Thyroid gland (tissue), 4 donors: ENCODE data around the gene SNAPIN. TPM values are rescaled to one million over a fixed set of nuclear protein-coding genes. Genes with fewer than 3 reads are reported as not detected.

Experiments
- DNase-seq, 2 donors: peaks; one replicate each; pipeline ENCODE4 v3.0.0-alpha.2; 2019
- H3K27ac ChIP-seq, 3 donors: fragments of 200-600 bp; sonication (generic); 1 replicate in 2 of 3; 2 replicates in 1 of 3; pipeline ENCODE4 v1.5.1; 2016 to 2019; ENCODE audit warnings: mild to moderate bottlenecking in 1 of 3, moderate library complexity in 1 of 3
- H3K27me3 ChIP-seq: fragments of 200-600 bp; sonication (generic); one replicate; pipeline ENCODE4 v1.5.1; 2019
- H3K36me3 ChIP-seq, 2 donors: fragments of 200-600 bp; sonication (generic); one replicate each; pipeline ENCODE4 v1.5.1; 2016 to 2019
- H3K4me1 ChIP-seq, 2 donors: fragments of 200-600 bp; sonication (generic); one replicate each; pipeline ENCODE4 v1.5.1; 2017 to 2019
- H3K4me3 ChIP-seq, 3 donors: fragments of 200-600 bp; sonication (generic); replicated peaks in 1 of 3; 1 replicate in 2 of 3; 2 replicates in 1 of 3; pipeline ENCODE4 v1.5.1; 2016; ENCODE audit warnings: mild to moderate bottlenecking in 1 of 3
- H3K9me3 ChIP-seq: fragments of 200-600 bp; sonication (generic); one replicate; pipeline ENCODE4 v1.5.1; 2017
- POLR2A ChIP-seq, 2 donors: fragments of 450-650 bp; IDR thresholded peaks; one replicate each; pipeline ENCODE4 v1.6.1; 2017; ENCODE audit warnings: antibody characterized with exemption in 2 of 2, mild to moderate bottlenecking in 2 of 2, moderate library complexity in 1 of 2
- WGBS, 2 donors: methylation state at CpG; one replicate each; pipeline ENCODE4 v1.1.5; 2017; 5-methylcytosine and 5-hydroxymethylcytosine counted together
- intact Hi-C: fragments of 100-400 bp; cut with DNase I; formaldehyde crosslinking; loops from one replicate; pipeline ENCODE4 v1.15.1; 2023
- total RNA-seq, 4 donors: library from RNA; depleted of rRNA; stranded (reverse); fragments of >200 nt; gene quantifications; one replicate each; pipeline ENCODE4 v1.2.3, GENCODE V29; 2016
- TF ChIP-seq, protein P1 (sequence below), 6 experiments: fragments of 200-600 bp in 3 of 6; fragments of 450-650 bp in 3 of 6; sonication (generic) in 3 of 6; IDR thresholded peaks; one replicate each; pipeline ENCODE4 v1.5.1; 2016 to 2019; ENCODE audit warnings: antibody characterized with exemption in 6 of 6, mild to moderate bottlenecking in 2 of 6, inconsistent platforms in 1 of 6, moderate library complexity in 1 of 6

Gene SNAPIN
- total RNA-seq, 4 donors from 2014 or later = 52.0 to 71.9 (median 63.9) TPM

DNA sequence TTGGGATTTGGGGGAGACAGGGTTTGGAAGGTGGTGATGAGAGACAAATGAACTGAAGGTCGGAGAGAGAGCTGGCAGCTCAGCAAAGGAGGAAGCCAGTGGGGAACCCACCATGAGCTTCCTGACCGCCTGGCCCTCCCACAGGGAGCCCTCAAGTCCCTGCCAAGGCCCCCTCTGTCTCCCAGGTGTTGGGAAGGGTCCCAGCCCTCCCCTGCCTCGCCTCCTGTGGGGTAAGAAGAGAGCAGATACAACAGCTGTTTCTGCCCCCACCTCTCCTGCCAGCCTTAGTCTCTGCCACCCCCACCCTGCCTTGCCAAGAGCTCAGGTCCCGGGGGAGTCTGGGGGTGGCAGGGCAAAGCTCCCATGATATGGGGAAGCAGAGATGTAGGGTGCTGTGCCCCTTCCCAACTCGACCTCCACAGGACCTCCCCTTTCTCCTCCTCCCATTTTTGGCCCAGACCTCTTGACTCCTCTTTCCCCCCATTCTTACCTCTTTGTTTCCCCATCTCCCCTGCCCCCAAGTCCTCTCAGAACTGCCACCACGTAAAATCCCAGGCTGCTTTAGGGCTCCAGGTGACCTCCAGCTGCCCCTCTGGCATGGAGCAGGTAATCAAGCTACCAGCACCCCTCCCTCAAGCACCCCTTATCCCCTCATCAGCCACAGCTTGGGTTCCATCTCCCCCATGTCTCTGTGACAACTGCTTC lies 29.7 kb upstream of the SNAPIN start:
- WGBS, 2 donors = 86 to 87% methylated on average over 5 to 6 of the region's 6 CpGs
- peaks cover 0 to 2% of the 10 kb centered on the region in 2 donors for H3K36me3 ChIP-seq
- H3K27ac ChIP-seq = peak overlapping the region; percentile 96 to 99 (median 96)
- no peak overlapping the region for H3K4me3 ChIP-seq
- H3K27me3 ChIP-seq = no peaks in the 10 kb centered on the region
- TF ChIP-seq, protein P1, sequence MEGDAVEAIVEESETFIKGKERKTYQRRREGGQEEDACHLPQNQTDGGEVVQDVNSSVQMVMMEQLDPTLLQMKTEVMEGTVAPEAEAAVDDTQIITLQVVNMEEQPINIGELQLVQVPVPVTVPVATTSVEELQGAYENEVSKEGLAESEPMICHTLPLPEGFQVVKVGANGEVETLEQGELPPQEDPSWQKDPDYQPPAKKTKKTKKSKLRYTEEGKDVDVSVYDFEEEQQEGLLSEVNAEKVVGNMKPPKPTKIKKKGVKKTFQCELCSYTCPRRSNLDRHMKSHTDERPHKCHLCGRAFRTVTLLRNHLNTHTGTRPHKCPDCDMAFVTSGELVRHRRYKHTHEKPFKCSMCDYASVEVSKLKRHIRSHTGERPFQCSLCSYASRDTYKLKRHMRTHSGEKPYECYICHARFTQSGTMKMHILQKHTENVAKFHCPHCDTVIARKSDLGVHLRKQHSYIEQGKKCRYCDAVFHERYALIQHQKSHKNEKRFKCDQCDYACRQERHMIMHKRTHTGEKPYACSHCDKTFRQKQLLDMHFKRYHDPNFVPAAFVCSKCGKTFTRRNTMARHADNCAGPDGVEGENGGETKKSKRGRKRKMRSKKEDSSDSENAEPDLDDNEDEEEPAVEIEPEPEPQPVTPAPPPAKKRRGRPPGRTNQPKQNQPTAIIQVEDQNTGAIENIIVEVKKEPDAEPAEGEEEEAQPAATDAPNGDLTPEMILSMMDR (IDR thresholded peaks at IDR 0.05) = no peak
- TF ChIP-seq POLR2A (IDR thresholded peaks at IDR 0.05) = no peak
- intact Hi-C loops = no loop called here
- peaks cover 56 to 70% of the 10 kb centered on the region in 2 donors for H3K4me1 ChIP-seq
- no peak for DNase-seq
- H3K9me3 ChIP-seq = no peaks in the 10 kb centered on the region

DNA sequence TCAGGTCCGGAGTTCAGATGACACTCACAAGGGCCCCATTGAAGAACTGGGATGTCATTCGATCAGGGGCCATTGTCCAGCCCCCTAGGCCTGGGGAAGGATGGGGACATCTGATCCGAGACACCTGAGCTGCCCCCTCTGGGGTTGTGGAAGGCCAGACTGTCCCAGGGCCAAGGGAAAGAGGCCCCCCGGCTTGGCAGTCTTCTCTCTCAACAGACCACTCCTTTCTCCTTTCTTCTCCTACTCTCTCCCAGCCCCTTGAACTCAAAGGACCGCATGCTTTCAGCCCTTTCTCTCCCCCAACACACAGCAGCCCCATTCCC lies 29.2 kb upstream of the SNAPIN start:
- intact Hi-C loops = no loop called here
- Histone ChIP-seq H3K27ac (peak overlapping the region; percentile 96 to 99 (median 96)), H3K4me3 (no peak overlapping the region), H3K27me3 (no peaks in the 10 kb centered on the region), H3K36me3 (peaks cover 0 to 2% of the 10 kb centered on the region in 2 donors), H3K4me1 (peaks cover 53 to 65% of the 10 kb centered on the region in 2 donors), H3K9me3 (no peaks in the 10 kb centered on the region)
- no peak for DNase-seq
- TF ChIP-seq POLR2A (IDR thresholded peaks at IDR 0.05) = no peak
- TF ChIP-seq, protein P1 (IDR thresholded peaks at IDR 0.05) = no peak
- 81 to 82% methylated on average over 5 of the region's 5 CpGs for WGBS, 2 donors

DNA sequence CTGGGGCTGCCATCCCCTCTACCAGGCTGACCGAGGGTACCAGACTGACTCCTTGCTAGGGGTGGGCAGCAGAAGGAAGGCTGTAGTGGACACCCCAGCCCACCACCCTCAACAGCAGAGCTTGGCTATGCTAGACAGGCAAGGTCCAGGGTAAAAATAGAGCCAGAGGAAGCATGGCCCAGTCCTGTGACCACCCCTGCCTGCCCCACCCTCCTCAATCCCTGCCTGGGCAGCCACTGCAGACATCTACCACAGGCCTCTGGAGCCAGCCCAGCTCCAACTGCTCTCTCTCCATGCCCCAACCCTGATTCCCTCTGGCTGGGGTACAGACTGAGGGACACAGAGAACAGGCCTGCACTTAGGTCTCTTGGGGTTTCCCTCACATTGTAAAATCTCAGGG lies 28.5 kb upstream of the SNAPIN start:
- intact Hi-C loops = no loop called here
- Histone ChIP-seq H3K4me3 (no peak overlapping the region), H3K4me1 (peaks cover 48 to 59% of the 10 kb centered on the region in 2 donors), H3K27ac (peak overlapping the region; percentile 96 to 99 (median 96)), H3K27me3 (no peaks in the 10 kb centered on the region), H3K9me3 (no peaks in the 10 kb centered on the region), H3K36me3 (peaks cover 0 to 1% of the 10 kb centered on the region in 2 donors)
- TF ChIP-seq, protein P1 (IDR thresholded peaks at IDR 0.05) = no peak
- no peak for TF ChIP-seq POLR2A (IDR thresholded peaks at IDR 0.05)
- DNase-seq = peak in 1 of 2 donors; percentile 57
- 83 to 100% methylated on average over 1 of the region's 1 CpG for WGBS, 2 donors

DNA sequence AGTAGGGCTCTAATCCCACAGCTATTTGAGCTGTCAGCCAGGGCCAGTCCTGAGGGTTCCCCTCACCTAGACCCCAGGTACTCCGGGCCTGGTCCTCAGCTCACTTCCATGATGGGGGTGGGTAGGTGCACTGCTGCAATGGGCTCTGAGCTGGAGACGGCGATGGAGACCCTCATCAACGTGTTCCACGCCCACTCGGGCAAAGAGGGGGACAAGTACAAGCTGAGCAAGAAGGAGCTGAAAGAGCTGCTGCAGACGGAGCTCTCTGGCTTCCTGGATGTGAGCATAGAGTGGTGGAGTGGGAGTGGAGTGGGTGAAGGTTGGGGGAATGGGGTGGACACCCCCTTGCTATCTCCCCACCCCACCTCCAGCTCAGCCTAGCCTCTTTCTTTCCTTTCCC lies 28.1 kb upstream of the SNAPIN start:
- Histone ChIP-seq H3K4me1 (peaks cover 48 to 59% of the 10 kb centered on the region in 2 donors), H3K27ac (peak overlapping the region; percentile 96 to 99 (median 96)), H3K9me3 (no peaks in the 10 kb centered on the region), H3K4me3 (no peak overlapping the region), H3K27me3 (no peaks in the 10 kb centered on the region), H3K36me3 (no peaks in the 10 kb centered on the region)
- 82 to 86% methylated on average over 6 to 7 of the region's 7 CpGs for WGBS, 2 donors
- intact Hi-C loops = no loop called here
- no peak for DNase-seq
- TF ChIP-seq, protein P1 (IDR thresholded peaks at IDR 0.05) = no peak
